ENCODE data around the gene OPRD1. TPM values are rescaled to one million over a fixed set of nuclear protein-coding genes. Genes with fewer than 3 reads are reported as not detected.

Gene OPRD1
- polyA plus RNA-seq, 3 donors: 0.01 TPM; not detected in 2

- Mint-ChIP-seq H3K27ac (peak overlapping the region in 1 of 7 donors; percentile 23), H3K4me3 (no peak overlapping the region), H3K36me3 (no peaks in the 10 kb centered on the region), H3K4me1 (peaks cover 39% of the 10 kb centered on the region), H3K27me3 (ENCODE audit: low read depth in 3 of 3) (peaks cover 1 to 8% (median 2%) of the 10 kb centered on the region in 3 donors), H3K9me3 (peaks cover 0 to 4% (median 0%) of the 10 kb centered on the region in 7 donors)
- Histone ChIP-seq H3K9ac (ENCODE audit: insufficient read depth, low read length, poor library complexity, severe bottlenecking) (no peak overlapping the region), H3K36me3 (replicated peaks in 1 of 2; ENCODE audit: control insufficient read depth in 1 of 2, insufficient read depth in 2 of 2, low read length in 2 of 2) (no peaks in the 10 kb centered on the region), H3K4me1 (ENCODE audit: control insufficient read depth in 1 of 2, insufficient read depth in 2 of 2, low read length in 2 of 2) (peaks cover 24 to 29% of the 10 kb centered on the region in 2 donors), H3K4me3 (replicated peaks in 1 of 3; ENCODE audit: low read depth in 2 of 3, low read length in 3 of 3) (no peak overlapping the region), H3K79me2 (ENCODE audit: insufficient read depth, low read length) (no peaks in the 10 kb centered on the region), H3K4me2 (replicated peaks; ENCODE audit: extremely low read depth, low read length, poor library complexity, severe bottlenecking) (no peak overlapping the region), H4K20me1 (ENCODE audit: insufficient read depth, low read length) (no peaks in the 10 kb centered on the region), H3K27ac (ENCODE audit: low read depth in 1 of 2, low read length in 2 of 2) (no peak overlapping the region), H3K9me3 (replicated peaks in 1 of 2; ENCODE audit: control insufficient read depth in 1 of 2, insufficient read depth in 1 of 2, low read length in 2 of 2) (no peaks in the 10 kb centered on the region), H2AFZ (ENCODE audit: insufficient read depth, low read depth, low read length, poor library complexity, severe bottlenecking) (no peak overlapping the region), H3K27me3 (ENCODE audit: control insufficient read depth in 2 of 2, insufficient read depth in 2 of 2, low read length in 2 of 2) (no peaks in the 10 kb centered on the region)
- no peak for DNase-seq
- whole genome bisulfite sequencing (ENCODE audit: insufficient coverage): 83% methylated on average over 1 of the region's 3 CpGs
- intact Hi-C loops (cut with micrococcal nuclease): loop anchor here in 1 of 2 donors (10.0 kb wide), 2 partner anchors 253 to 423 kb away; no protein-coding TSS in a partner anchor
- no peak for TF ChIP-seq CTCF (IDR thresholded peaks at IDR 0.05)
Observed at GRCh38 chr1:28782011-28782410, 30.0 kb upstream of the OPRD1 start.

- no peaks in the 10 kb centered on the region for H4K20me1 ChIP-seq (ENCODE audit: insufficient read depth, low read length)
- no peaks in the 10 kb centered on the region for H3K27me3 ChIP-seq (ENCODE audit: control insufficient read depth in 2 of 2, insufficient read depth in 2 of 2, low read length in 2 of 2)
- H3K9me3 ChIP-seq (replicated peaks in 1 of 2; ENCODE audit: control insufficient read depth in 1 of 2, insufficient read depth in 1 of 2, low read length in 2 of 2): no peaks in the 10 kb centered on the region
- peaks cover 38% of the 10 kb centered on the region for H3K4me1 Mint-ChIP-seq
- no peak for TF ChIP-seq CTCF (IDR thresholded peaks at IDR 0.05)
- WGBS (ENCODE audit: insufficient coverage): no CpG with 5 or more reads among the region's 2 CpGs
- H2AFZ ChIP-seq (ENCODE audit: insufficient read depth, low read depth, low read length, poor library complexity, severe bottlenecking): no peak overlapping the region
- no peak overlapping the region for H3K4me3 ChIP-seq (replicated peaks in 1 of 3; ENCODE audit: low read depth in 2 of 3, low read length in 3 of 3)
- H3K4me3 Mint-ChIP-seq: no peak overlapping the region
- no peaks in the 10 kb centered on the region for H3K36me3 Mint-ChIP-seq
- no peak overlapping the region for H3K27ac ChIP-seq (ENCODE audit: low read depth in 1 of 2, low read length in 2 of 2)
- intact Hi-C loops (cut with micrococcal nuclease): loop anchor here in 1 of 2 donors (10.0 kb wide), 2 partner anchors 251 to 421 kb away; no protein-coding TSS in a partner anchor
- no peak overlapping the region for H3K4me2 ChIP-seq (replicated peaks; ENCODE audit: extremely low read depth, low read length, poor library complexity, severe bottlenecking)
- H3K36me3 ChIP-seq (replicated peaks in 1 of 2; ENCODE audit: control insufficient read depth in 1 of 2, insufficient read depth in 2 of 2, low read length in 2 of 2): no peaks in the 10 kb centered on the region
- H3K9ac ChIP-seq (ENCODE audit: insufficient read depth, low read length, poor library complexity, severe bottlenecking): no peak overlapping the region
- H3K9me3 Mint-ChIP-seq: peaks cover 0 to 4% (median 0%) of the 10 kb centered on the region in 7 donors
- no peak overlapping the region for H3K27ac Mint-ChIP-seq
- no peaks in the 10 kb centered on the region for H3K79me2 ChIP-seq (ENCODE audit: insufficient read depth, low read length)
- H3K4me1 ChIP-seq (ENCODE audit: control insufficient read depth in 1 of 2, insufficient read depth in 2 of 2, low read length in 2 of 2): peaks cover 24 to 29% of the 10 kb centered on the region in 2 donors
- H3K27me3 Mint-ChIP-seq (ENCODE audit: low read depth in 3 of 3): peaks cover 1 to 8% (median 2%) of the 10 kb centered on the region in 3 donors
- no peak for DNase-seq
Observed at GRCh38 chr1:28783363-28783762, 28.6 kb upstream of the OPRD1 start.

Data from CD14-positive monocyte (primary cell).